DOHH2 (cell line): ENCODE data around the gene TFAP2B.

Source experiments
- CTCF ChIP-seq: fragments of 200-600 bp; sonication (generic); IDR thresholded peaks from one replicate; pipeline ENCODE4 v1.5.1; 2014; ENCODE audit warnings: antibody characterized with exemption, mild to moderate bottlenecking, low read depth, low read length; ENCODE audit not compliant: poor library complexity, severe bottlenecking
- EZH2phosphoT487 ChIP-seq: fragments of 200-600 bp; sonication (generic); IDR thresholded peaks from 2 replicates; pipeline ENCODE4 v1.6.1; 2017; ENCODE audit warnings: borderline replicate concordance, mild to moderate bottlenecking, antibody characterized with exemption, low read length, moderate library complexity, mixed read lengths

- TF ChIP-seq CTCF, result no peak
- no peak for TF ChIP-seq EZH2phosphoT487
Measured at GRCh38 chr6:50836231-50836630, 17.6 kb downstream of the TFAP2B start.
